Activated CD4-positive, alpha-beta T cell treated with anti-CD3 and anti-CD28 coated beads, Interleukin-2, Interleukin-6, amounts not matched to agents 100 ng/mL and 50 ng/mL, durations not matched to agents 16 hours and 8 hours (primary cell): ENCODE results near the gene DPP6.

Experiments used
- DNase-seq: peaks from one replicate; pipeline ENCODE4 v3.0.0-alpha.2; 2020

Gene DPP6

GRCh38 chr7:154253810-154254209 lies 201.6 kb downstream of the DPP6 start:
- DNase-seq = no peak

- no peak for DNase-seq
These were observed 203.1 kb downstream of the DPP6 start for GRCh38 chr7:154255324-154255723.

GRCh38 chr7:154256150-154256549 lies 204.0 kb downstream of the DPP6 start:
- DNase-seq = no peak

GRCh38 chr7:154259396-154259795 lies 207.2 kb downstream of the DPP6 start:
- DNase-seq = no peak

DNA sequence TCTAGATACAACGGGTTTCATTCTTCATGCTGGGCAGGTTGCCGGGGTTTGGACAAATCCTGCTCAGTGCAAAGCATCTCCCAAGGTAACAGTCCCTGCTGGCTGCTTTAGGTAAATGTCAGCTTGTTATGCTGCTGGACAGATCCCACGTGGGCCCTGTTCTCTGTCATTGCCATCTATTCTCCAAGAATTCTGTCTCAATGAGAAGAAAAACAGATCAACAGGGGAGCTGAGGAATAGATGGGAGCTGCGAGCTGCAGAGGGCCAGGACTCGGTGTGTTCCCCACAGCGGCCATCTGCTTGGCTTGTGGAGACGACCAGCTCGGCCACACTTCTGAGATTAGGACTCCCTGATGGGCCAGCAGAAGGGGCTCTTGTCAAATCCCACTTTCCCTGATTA lies 235.2 kb downstream of the DPP6 start:
- DNase-seq = no peak

DNA sequence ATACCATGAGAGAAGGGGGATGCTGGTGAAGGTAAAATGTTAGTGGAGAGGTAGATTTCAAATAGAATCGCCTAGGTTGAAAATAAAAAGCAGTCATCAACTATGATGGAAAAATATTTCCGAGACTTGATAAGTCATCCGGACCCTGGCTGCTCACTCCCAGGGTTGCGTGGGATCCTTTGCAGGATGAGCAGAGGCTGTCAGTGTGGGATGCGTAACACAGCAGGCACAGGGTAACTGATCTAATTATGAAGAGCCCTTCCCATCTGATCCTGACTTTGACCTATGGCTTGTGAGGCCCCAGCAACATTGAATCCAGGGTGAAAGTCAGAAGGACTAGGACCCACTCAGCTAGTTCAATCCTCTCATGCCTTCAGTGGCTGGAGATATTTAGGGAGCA lies 236.9 kb downstream of the DPP6 start:
- DNase-seq = no peak

DNA sequence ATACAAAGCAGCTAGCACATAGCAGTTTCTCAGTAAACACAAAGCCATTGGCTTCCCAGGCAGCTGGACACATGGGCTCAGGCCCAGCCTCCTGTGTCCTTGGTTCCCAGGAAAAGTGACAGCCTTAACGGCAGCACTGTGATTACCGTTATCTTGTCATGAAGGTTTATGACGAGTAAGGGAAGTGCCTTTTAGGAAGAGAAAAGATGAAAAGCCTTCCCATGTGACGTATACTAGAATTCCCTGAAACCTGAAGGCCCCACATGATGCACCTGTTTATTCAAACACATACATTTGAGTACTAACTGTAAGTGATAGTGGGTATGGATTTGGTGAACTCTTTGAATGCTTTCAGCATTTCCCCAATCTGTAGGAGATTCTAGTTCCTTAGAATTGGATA lies 244.2 kb downstream of the DPP6 start:
- DNase-seq = no peak

DNA sequence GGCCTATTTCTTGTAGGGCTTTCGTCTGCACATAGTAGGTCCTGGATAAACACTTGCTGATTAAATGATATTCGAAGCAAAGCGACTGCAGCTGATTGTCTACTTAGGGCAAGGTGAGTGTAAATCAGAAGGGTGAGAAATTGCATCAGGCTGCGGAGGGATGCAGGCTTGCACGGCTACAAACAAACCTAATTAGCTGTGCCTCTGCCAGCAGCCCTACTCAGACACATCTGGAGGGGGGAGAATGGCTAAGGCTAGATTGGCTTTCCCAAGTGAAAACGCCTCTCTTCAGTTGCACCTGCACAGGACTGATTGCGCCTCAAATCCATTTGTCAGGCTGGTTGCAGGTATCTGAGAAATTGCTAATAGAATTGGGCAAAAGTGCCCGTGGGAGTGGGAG lies 247.5 kb downstream of the DPP6 start:
- DNase-seq = no peak

DNA sequence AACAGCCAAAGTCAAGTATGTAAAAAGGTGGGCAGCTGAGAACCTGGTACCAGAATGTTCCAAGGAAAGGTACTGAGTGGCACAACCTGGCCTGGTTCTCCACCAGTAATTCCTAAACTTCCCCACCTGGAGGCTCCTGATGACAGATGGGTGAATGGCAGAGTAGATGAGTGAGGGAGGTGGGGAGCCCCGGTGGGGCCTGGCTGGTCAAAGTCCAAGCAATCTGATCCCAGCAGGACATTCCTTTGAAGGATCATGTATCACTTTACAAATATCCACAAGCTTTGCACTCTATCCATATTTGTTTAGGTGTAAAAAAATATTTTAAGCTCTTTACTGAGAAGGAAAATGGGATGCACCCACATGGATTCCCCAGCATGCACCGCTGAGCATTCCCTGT lies 250.2 kb downstream of the DPP6 start:
- no peak for DNase-seq

DNA sequence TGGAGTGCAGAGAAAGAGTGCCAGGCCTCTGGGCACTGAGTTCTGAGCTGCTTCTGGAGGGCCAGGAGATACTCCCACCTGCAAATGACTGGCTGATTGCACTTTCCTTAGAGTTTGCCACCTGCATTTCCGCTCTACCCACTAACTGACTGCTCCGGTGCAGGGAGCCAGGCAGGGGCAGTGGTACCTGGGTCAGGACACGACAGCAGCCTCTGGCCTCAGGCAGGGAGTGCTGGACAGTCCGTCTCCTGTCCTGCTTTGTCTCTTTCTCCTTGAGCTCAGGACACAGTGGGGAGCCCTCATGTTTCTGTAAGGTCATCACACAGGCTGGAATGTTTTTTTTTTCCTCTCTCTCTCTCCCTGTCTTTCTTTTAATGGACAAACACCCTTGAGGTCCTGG lies 252.0 kb downstream of the DPP6 start:
- no peak for DNase-seq

- DNase-seq = no peak
These were observed 252.8 kb downstream of the DPP6 start for GRCh38 chr7:154304740-154305700.

GRCh38 chr7:154306036-154306435 lies 253.8 kb downstream of the DPP6 start:
- no peak for DNase-seq

DNA sequence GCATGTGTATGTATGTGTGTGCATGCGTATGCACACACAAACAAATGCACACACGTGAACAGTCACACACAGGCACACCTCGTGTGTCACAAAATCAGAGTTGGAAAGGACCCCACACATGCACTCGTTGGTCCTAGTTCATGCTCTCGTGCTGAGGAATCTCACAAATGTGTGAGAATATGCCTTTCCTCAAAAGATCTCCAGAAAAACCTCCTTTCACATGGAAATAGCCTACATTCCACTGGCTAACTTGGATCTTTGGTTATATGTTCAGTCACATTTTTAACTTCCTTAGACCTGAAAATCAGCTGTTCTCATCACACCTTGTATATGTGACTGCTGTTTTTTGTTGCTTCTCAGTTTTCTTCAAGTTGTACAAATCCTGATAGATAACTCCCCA lies 256.7 kb downstream of the DPP6 start:
- no peak for DNase-seq

DNA sequence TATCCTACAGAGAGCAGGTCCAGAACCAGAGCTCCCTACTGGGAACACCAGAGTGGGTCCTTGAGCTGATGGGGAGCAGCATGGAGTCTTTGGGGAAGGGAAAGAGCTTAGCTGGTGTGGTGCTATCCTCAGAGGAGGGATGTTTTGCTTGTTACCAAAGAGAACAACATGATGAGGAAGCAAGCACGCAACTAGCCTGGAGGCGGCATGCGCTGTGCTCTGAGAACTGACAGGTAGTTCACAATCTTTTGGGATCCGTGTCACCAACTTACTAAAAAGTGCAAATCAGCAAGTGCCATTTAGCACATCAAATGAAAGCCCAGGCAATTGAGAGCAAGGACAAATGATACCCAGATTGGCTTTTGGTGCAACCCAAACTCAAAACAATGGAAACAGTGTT lies 257.9 kb downstream of the DPP6 start:
- no peak for DNase-seq

DNA sequence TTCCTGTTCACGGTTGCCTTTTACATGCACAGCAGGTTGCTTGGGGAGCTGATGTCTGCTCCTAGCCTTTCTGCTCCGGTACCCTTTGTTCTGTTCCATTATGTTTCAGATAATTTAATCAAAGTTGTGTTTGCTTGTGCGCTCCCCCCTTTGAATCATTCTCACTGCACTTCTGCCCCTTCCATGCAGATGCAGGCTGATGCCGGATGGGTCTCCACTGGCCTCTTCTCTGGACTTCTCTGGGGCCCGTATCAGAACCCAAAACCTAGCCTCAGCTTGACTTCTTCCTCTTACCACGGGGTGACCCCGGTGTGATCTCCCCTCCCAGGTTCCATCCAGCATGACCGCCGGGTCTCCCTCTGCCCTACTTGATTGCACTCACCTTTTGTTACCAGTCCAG lies 272.0 kb downstream of the DPP6 start:
- no peak for DNase-seq

DNA sequence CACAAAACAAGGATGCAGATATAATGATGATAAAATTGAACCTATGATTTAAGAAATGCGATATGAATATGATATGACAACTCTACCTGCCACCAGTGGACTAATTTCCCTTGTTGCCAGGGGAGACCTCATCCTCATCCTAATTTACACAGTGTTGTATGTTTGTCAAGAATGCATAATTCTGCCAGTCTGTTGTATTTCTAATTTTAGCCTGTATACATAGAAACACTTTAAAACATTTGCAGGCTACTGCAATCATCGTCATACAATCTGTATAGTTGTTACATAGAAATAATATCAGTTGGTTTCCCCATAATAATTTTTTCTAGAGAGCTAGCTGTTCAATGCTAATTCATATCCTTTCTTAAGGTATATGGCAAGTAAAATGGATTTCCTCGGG lies 274.2 kb downstream of the DPP6 start:
- no peak for DNase-seq

- DNase-seq = no peak
These were observed 278.1 kb downstream of the DPP6 start for GRCh38 chr7:154330318-154330717.

DNA sequence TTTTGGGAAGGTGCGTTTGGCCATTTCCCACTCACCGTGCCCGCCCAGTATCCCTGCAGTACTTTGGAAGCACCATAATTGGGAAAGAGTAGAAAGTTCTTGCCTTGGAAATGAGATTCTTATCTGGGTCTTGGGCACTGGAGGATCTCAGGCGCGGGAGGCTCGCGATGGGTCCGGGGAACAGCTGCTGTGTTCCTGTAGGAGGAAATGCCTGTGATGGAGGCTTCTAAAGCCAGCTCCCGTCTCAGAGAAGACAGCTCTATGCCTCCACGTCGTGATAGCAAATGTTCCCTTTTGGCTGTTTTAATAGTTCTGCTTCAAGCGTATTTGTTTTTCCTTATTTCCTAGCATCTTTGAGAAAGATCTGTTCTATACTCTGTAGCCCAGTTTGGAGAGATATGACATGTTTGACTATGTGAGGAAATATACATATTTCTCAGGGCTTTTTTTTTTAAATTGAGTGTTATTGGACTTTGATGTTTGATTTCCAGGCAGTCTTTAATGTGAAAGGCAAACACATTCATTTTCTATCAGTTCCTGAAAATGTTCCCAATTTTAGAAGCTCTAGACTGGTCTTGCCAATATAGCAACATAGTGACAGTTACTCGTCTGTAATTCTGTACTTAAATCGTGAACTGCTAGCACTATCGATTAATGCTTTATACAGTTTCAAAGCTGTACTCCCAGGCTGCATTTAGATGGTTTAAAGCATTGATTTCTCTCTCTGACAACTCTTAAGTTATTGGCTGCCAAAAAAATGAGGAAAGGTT lies 280.8 kb downstream of the DPP6 start:
- DNase-seq = no peak

GRCh38 chr7:154336295-154336694 lies 284.1 kb downstream of the DPP6 start:
- no peak for DNase-seq

DNA sequence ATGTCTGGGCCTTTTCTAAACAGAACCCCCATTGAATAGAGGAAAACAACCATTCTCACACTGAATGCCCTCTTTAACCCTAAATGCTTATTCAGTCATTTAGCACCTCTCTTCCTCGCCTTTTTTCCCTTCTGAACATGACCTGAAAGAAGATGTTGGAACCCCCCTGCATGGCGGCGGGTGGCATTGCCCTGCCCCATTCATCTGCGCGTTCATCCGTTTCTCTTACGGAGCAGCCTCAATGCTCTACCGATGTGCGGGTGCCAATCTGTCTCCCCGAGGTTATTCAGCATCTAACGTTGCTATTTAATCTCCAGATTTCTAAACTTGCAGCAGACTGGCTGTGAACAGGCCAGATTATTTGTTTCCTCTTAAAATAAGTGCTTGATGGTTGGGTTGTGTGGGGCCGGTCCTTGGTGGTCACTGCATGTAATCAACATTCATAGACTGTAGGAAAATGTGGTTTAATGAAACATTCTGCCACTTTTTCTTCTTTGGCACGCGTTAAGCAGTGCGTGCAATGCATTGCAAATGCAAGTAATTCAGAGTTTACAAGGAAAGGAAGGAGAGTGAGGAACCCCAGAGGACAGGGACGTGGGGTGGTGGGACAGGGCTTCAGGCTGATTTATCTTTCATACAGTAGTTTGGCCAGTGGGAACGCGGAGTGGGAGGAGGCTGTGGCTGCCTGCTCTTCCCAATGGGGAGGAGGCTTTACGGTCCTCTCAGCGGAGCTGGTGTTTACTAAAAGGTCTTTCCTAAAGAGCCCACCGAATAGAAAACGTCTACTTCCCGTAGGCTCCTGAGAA lies 286.7 kb downstream of the DPP6 start:
- DNase-seq = no peak

GRCh38 chr7:154342971-154343633 lies 290.9 kb downstream of the DPP6 start:
- no peak for DNase-seq

GRCh38 chr7:154343778-154344412 lies 291.7 kb downstream of the DPP6 start:
- DNase-seq = no peak
